Measurements from ENCODE around the gene RETREG3.
"Not testable (repeated sequence)": the region's sequence is repeated elsewhere in the genome, so short reads cannot be mapped to it uniquely, and the experiment has no call there.

The RETREG3 gene

GRCh38 chr17:42609182-42609813, at the start of gene RETREG3, which contains the start of gene TUBG1:
RETREG3 (minus strand) TSS chr17:42609374; CDS start chr17:42609324, 50 bp downstream.
TUBG1 (plus strand) TSS chr17:42609683; CDS start chr17:42609738, 55 bp downstream.
- peak; percentile 99 to 100 for DNase-seq (ENCODE audit: low read depth in 2 of 2)

GRCh38 chr17:42657824-42658588, 48.8 kb upstream of the RETREG3 start:
- DNase-seq (ENCODE audit: low read depth in 2 of 2): no peak

DNA sequence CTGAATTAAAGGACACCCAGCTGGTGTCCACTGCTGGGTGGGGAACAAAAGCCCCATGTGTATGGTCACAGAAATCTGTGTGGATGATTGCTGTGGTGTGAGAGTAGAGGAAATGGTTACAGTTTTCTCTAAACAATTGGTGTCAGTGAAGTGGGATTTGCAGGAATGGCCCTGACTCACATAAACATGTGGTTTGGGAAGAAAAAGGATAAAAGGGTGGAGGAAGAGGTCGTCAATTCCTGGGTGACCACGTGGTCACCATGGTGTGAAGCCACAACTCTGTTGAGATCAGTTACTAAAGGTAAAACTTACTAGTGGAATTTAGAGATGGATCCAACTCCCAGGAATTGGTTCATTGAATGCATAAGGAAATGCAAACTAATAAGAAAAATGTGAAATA, 46.4 kb upstream of the RETREG3 start:
- no peak for DNase-seq (ENCODE audit: low read depth in 2 of 2)

DNA sequence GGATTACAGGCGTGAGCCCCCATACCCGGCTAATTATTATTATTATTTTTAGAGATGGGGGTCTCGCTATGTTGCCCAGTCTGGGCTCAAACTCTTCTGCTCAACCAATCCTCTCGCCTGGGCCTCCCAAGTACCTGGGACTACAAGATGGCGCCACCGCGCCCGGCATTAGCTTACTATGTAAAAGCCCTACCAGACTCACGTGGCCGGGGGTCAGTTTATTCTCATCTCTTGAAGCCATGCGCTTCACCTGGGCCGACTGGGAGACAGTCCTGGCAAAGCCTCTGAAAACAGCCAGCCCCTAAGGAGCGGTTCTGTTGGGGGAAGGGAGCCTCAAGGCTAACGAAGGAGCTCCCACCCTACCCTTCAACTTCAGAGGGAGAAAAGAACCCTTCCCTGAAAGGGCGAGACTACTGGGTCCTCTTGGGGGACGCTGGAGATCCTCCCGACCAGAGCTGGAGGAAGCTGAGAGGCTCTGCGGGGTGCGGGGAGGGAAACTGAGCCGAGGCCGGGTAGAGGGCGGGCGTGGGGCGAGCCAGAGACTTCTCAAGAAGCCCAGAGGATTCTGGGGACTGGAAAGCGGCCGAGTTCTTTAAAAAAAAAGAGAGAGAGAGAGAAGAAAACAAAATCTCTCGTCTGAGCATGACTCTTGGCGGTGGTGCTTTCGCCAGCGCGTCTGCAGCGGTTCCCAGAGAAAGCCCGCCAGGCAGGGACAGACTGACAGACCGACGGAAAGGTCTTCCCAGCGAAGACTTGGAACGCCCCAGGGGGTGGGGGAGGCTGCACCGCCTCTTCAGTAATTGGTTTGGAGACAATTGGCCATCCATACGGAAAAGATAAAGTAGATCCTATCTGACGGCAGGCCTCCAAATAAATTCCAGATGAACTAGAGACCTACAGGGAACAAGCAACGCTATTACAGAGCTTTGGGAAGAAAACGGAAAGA, 44.3 kb upstream of the RETREG3 start:
- DNase-seq (ENCODE audit: low read depth in 2 of 2): no peak

GRCh38 chr17:42651392-42651791, 42.2 kb upstream of the RETREG3 start:
- no peak for DNase-seq (ENCODE audit: low read depth in 2 of 2)

- DNase-seq (ENCODE audit: low read depth in 2 of 2): no peak
These were observed 38.6 kb upstream of the RETREG3 start for GRCh38 chr17:42647778-42648177.

GRCh38 chr17:42642336-42642735, 33.2 kb upstream of the RETREG3 start:
- no peak for DNase-seq (ENCODE audit: low read depth in 2 of 2)

GRCh38 chr17:42640121-42640520, 30.9 kb upstream of the RETREG3 start:
- no peak for DNase-seq (ENCODE audit: low read depth in 2 of 2)

DNA sequence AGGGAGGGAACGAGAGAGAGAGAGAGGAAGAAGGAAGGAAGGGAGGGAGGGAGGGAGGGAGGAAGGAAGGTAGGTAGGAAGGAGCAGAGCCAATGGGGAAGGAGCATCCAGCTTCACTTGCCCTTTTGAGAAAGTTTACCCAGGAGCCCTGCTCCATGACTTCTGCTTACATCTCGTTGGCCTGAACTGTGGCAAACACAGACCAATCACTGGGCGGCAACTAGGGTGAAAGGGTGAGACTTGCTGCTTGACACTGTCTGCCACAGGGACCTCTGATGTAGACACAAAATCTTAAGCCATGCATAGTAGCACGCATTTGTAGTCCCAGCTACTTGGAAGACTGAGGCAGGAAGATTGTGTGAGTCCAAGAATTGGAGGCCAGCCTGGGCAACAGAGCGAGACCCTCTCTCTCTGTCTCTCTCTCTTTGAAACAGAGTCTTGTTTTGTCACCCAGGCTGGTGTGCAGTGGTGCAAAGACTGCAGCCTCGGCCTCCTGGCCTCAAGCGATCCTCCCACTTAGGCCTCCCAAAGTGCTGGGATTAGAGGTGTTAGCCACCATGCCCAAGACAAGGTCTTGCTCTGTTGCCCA, 30.4 kb upstream of the RETREG3 start:
- no peak for DNase-seq (ENCODE audit: low read depth in 2 of 2)

DNA sequence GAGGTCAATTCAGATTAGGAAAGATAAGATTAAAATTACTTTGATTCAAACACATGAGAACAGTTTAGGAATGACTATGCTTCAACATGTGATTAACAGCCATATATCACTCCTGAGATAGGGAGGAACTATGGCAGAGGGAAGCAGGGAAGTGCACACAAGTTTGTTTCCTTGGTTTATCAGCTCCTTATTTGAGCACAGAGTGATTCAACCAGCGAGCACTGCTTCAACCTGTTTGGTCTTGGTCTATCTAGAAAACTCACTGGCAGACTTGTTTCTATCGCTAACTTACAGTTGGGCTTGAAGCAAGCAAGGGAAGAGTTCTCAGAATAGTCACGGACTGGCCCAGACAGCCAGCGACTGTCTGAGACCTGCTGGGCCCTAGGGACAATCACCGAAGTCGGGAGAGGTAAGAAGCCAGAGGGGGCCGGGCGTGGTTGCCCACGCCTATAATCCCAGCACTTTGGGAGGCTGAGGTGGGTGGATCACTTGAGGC, 23.8 kb upstream of the RETREG3 start:
- DNase-seq (ENCODE audit: low read depth in 2 of 2): no peak

DNA sequence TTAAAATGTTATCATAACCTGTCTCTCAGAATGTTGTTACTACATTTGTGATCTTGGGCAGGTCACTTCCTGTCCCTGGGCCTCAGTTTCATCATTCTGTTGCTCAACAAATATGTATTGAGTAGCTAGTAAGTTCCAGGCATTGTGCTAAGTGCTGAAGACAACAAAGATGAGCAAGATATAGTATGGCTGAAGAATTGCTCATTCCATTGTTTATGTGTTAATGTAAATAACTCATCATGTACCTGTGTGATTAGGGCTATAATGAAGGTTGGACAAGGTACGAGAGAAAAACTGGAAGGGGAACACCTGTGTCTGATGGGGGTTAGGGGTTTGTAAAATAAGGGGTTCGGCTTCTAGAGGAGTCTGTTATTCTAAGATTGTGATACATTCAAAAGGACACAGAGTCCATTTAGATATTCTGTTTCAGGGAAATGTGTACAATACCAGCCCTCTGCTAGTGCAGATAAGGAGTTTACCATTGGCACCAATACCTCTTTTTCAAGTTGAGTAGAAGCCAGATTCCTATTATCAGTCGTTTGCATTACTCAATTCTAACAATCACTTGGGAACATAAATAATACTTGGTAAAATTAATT, 20.3 kb upstream of the RETREG3 start:
- no peak for DNase-seq (ENCODE audit: low read depth in 2 of 2)

DNA sequence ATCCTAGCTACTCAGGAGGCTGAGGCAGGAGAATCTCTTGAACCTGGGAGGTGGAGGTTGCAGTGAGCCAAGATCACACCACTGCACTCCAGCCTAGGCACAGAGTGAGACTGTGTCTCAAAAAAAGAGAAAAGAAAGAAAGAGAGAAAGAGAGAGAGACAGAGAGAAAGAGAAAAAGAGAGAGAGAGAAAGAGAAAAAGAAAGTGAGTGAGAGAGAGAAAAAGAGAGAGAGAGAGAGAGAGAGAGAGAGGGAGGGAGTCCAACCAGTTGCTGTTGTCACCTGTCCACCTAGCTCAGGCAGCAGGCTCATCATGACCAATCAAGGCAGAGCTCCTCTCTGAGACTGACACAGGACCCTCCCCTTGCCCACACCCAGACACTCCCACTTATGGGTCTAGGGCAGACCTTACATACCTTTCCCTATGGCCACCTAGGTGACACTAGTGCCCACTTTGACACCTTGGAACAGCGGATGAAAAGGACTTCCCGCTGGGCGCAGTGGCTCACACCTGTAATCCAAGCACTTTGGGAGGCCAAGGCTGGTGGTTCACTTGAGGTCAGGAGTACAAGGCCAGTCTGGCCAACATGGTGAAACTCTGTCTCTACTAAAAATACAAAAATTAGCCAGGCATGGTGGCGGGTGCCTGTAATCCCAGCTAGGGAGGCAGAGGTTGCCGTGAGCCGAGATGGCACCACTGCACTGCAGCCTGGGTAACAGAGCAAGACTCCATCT, 18.0 kb upstream of the RETREG3 start:
- DNase-seq (ENCODE audit: low read depth in 2 of 2): not testable (repeated sequence)

GRCh38 chr17:42623732-42624596, 14.8 kb upstream of the RETREG3 start:
- DNase-seq (ENCODE audit: low read depth in 2 of 2): no peak

DNA sequence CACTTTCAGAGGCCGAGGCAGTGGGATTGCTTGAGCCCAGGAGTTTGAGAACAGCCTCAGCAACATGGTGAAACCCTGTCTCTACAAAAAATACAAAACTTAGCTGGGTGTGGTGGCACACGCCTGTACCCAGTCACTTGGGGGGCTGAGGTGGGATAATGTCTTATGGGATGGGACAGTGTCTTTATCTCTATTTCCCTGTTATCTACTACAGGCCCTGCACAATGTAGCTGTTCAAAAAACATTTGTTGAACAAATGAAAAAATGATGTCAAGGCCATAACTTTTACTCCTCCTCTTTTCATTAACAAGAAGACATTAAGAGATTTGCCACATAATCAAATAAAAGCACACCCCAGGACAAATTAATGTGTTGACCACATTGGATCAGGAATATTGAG, 14.1 kb upstream of the RETREG3 start:
- no peak for DNase-seq (ENCODE audit: low read depth in 2 of 2)

DNA sequence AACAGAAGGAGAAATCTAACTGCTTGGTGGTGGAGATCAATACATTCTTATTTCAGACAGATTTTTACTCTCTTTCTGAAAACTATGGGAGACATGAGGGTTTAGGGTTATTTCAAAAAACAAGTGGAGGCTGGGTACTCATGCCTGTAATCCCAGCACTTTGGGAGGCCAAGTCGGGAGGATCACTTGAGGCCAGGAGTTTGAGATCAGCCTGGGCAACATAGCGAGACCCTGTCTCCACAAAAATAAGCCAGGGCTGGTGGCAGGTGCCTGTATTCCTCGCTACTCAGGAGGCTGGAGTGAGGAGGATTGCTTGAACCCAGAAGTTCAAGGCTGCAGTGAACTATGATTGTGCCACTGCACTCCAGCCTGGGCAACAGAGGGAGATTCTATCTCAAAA, 12.8 kb upstream of the RETREG3 start:
- not testable (repeated sequence) for DNase-seq (ENCODE audit: low read depth in 2 of 2)

GRCh38 chr17:42618442-42619150, 9.4 kb upstream of the RETREG3 start:
- no peak for DNase-seq (ENCODE audit: low read depth in 2 of 2)

- no peak for DNase-seq (ENCODE audit: low read depth in 2 of 2)
These were observed 8.8 kb upstream of the RETREG3 start for GRCh38 chr17:42617956-42618431.

DNA sequence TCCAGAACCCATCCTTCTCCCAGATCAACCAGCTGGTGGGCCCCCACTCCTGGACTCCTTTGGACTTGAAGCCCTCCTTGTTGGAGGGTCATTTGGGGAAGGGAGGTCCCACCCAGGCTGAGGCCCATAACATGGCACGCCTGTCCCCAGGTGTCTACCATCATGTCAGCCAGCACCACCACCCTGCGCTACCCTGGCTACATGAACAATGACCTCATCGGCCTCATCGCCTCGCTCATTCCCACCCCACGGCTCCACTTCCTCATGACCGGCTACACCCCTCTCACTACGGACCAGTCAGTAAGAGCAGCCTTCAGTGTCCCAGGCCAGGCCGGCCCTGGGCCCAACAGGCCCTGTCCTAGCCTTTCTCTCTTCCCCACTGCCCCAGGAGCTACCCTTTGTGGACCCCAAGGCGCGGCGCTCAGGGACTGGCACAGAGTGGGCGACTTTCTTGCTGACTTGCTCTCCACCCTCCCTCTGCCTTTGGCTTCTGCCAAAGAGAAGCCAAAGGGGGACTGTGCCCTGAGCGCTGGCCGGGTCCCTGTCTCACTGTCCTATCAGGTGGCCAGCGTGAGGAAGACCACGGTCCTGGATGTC, 4.6 kb upstream of the RETREG3 start:
- no peak for DNase-seq (ENCODE audit: low read depth in 2 of 2)

Data from stimulated activated CD8-positive, alpha-beta memory T cell treated with anti-CD3 and anti-CD28 coated beads, Interleukin-15, amount 100 ng/mL, for 48 hours (primary cell).